Liver (tissue), 9 donors: ENCODE data around the gene NYAP2. TPM values are rescaled to one million over a fixed set of nuclear protein-coding genes. Genes with fewer than 3 reads are reported as not detected.

Source experiments
- DNase-seq: peaks from one replicate; pipeline ENCODE4 v3.0.0-alpha.2; 2017; ENCODE audit warnings: low spot score
- H3K27ac ChIP-seq, 2 donors: one replicate each; pipeline ENCODE4 v1.7.0; 2013; ENCODE audit warnings: inconsistent platforms in 2 of 2, low read length in 2 of 2, control low read depth in 1 of 2, low read depth in 1 of 2, mild to moderate bottlenecking in 1 of 2
- H3K27me3 ChIP-seq, 4 donors: one replicate each; pipeline versions ENCODE4 v1.6.1 to v1.7.0; 2013; ENCODE audit warnings: low read length in 3 of 4, inconsistent platforms in 1 of 4, mild to moderate bottlenecking in 1 of 4, moderate library complexity in 1 of 4; ENCODE audit not compliant: control insufficient read depth in 4 of 4, insufficient read depth in 4 of 4
- H3K36me3 ChIP-seq, 4 donors: one replicate each; pipeline versions ENCODE4 v1.6.1 to v1.7.0; 2013; ENCODE audit warnings: low read length in 3 of 4, mild to moderate bottlenecking in 3 of 4, low read depth in 1 of 4, moderate library complexity in 1 of 4; ENCODE audit not compliant: control insufficient read depth in 4 of 4, insufficient read depth in 3 of 4
- H3K4me1 ChIP-seq, 4 donors: one replicate each; pipeline versions ENCODE4 v1.6.1 to v1.7.0; 2013; ENCODE audit warnings: low read length in 3 of 4, mild to moderate bottlenecking in 3 of 4, moderate library complexity in 1 of 4; ENCODE audit not compliant: control insufficient read depth in 4 of 4, insufficient read depth in 4 of 4
- H3K4me3 ChIP-seq, 3 donors: one replicate each; pipeline versions ENCODE4 v1.6.1 to v1.7.0; 2013; ENCODE audit warnings: low read length in 3 of 3, control low read depth in 1 of 3, low read depth in 1 of 3, mild to moderate bottlenecking in 1 of 3
- H3K9ac ChIP-seq, 2 donors: one replicate each; pipeline ENCODE4 v1.7.0; 2013; ENCODE audit warnings: low read length in 2 of 2, mild to moderate bottlenecking in 2 of 2, moderate library complexity in 2 of 2, control low read depth in 1 of 2, low read depth in 1 of 2
- H3K9me3 ChIP-seq, 4 donors: one replicate each; pipeline versions ENCODE4 v1.6.1 to v1.7.0; 2013; ENCODE audit warnings: low read length in 3 of 4; ENCODE audit not compliant: control insufficient read depth in 4 of 4
- ATF3 ChIP-seq: IDR thresholded peaks from 2 replicates; pipeline ENCODE4 v1.6.1; 2016; ENCODE audit warnings: antibody characterized with exemption
- CTCF ChIP-seq: fragments of 150-350 bp; IDR thresholded peaks from 2 replicates; pipeline ENCODE4 v1.5.1; 2017; ENCODE audit warnings: improper control_type of control experiment, low read depth, low read length; ENCODE audit not compliant: missing input control
- EGR1 ChIP-seq, 2 donors: IDR thresholded peaks; 2 replicates each; pipeline ENCODE4 v1.6.1; 2016 to 2018; ENCODE audit warnings: antibody characterized with exemption in 2 of 2, low read depth in 2 of 2
- FOXA1 ChIP-seq: IDR thresholded peaks from 2 replicates; pipeline ENCODE4 v1.6.1; 2016; ENCODE audit warnings: antibody characterized with exemption
- FOXA2 ChIP-seq: IDR thresholded peaks from 2 replicates; pipeline ENCODE4 v1.6.1; 2016; ENCODE audit warnings: antibody characterized with exemption
- GABPA ChIP-seq, 2 donors: IDR thresholded peaks in 1 of 2; conservative IDR thresholded peaks in 1 of 2; 2 replicates each; pipeline ENCODE4 v1.6.1; 2016; ENCODE audit warnings: antibody characterized with exemption in 2 of 2, mild to moderate bottlenecking in 1 of 2, moderate library complexity in 1 of 2
- HNF4A ChIP-seq, 2 donors: conservative IDR thresholded peaks; 2 replicates each; pipeline ENCODE4 v1.6.1; 2016; ENCODE audit warnings: antibody characterized with exemption in 2 of 2, mild to moderate bottlenecking in 2 of 2
- HNF4G ChIP-seq: IDR thresholded peaks from 2 replicates; pipeline ENCODE4 v1.6.1; 2016; ENCODE audit warnings: antibody characterized with exemption
- JUND ChIP-seq, 2 donors: IDR thresholded peaks; 2 replicates each; pipeline ENCODE4 v1.6.1; 2016; ENCODE audit warnings: antibody characterized with exemption in 2 of 2
- MAX ChIP-seq: IDR thresholded peaks from 2 replicates; pipeline ENCODE4 v1.6.1; 2016; ENCODE audit warnings: antibody characterized with exemption
- NR2F2 ChIP-seq: IDR thresholded peaks from 2 replicates; pipeline ENCODE4 v1.6.1; 2016; ENCODE audit warnings: antibody characterized with exemption
- RAD21 ChIP-seq, 2 donors: IDR thresholded peaks; 2 replicates each; pipeline ENCODE4 v1.6.1; 2016; ENCODE audit warnings: antibody characterized with exemption in 2 of 2, mild to moderate bottlenecking in 2 of 2
- REST ChIP-seq: IDR thresholded peaks from 2 replicates; pipeline ENCODE4 v1.6.1; 2016; ENCODE audit warnings: antibody characterized with exemption, mild to moderate bottlenecking
- RXRA ChIP-seq, 2 donors: IDR thresholded peaks; 2 replicates each; pipeline ENCODE4 v1.6.1; 2017 to 2018; ENCODE audit warnings: antibody characterized with exemption in 2 of 2, mild to moderate bottlenecking in 1 of 2
- SP1 ChIP-seq: IDR thresholded peaks from 2 replicates; pipeline ENCODE4 v1.6.1; 2018; ENCODE audit warnings: antibody characterized with exemption, mild to moderate bottlenecking
- TAF1 ChIP-seq: conservative IDR thresholded peaks from 2 replicates; pipeline ENCODE4 v1.6.1; 2016; ENCODE audit warnings: antibody characterized with exemption, mild to moderate bottlenecking
- YY1 ChIP-seq: IDR thresholded peaks from 2 replicates; pipeline ENCODE4 v1.6.1; 2016; ENCODE audit warnings: antibody characterized with exemption, mild to moderate bottlenecking
- ZBTB33 ChIP-seq: IDR thresholded peaks from 2 replicates; pipeline ENCODE4 v1.6.1; 2016; ENCODE audit warnings: antibody characterized with exemption
- WGBS: extraction: QIAGEN DNeasy Blood & Tissue Kit; methylation state at CpG from one replicate; pipeline ENCODE4 v1.1.7; 2013; 5-methylcytosine and 5-hydroxymethylcytosine counted together
- polyA plus RNA-seq, 2 donors: library from polyadenylated mRNA; stranded (reverse) in 1 of 2; unstranded in 1 of 2; fragments of 200-250 nt in 1 of 2; fragments of >200 nt in 1 of 2; fragmentation: Nextera tagmentation in 1 of 2; extraction: Ambion mirVana in 1 of 2; gene quantifications; one replicate each; pipeline versions ENCODE4 v1.2.1 to v1.2.3, GENCODE V29; 2013 to 2015
- total RNA-seq, 2 donors: library from RNA; depleted of rRNA; stranded (reverse); fragments of >200 nt; gene quantifications; one replicate each; pipeline ENCODE4 v1.2.3, GENCODE V29; 2014
- donor health status: healthy.
- donor health status: healthy.
- donor health status: healthy.
- donor health status: healthy.
- donor health status: healthy.

NYAP2 gene
- total and polyA plus RNA-seq, 4 donors: not detected

GRCh38 chr2:225599856-225600255 is 200.3 kb downstream of the NYAP2 start:
- no peaks in the 10 kb centered on the region for H3K4me1 ChIP-seq
- DNase-seq: no peak
- H3K9ac ChIP-seq: no peak overlapping the region
- WGBS: 76% methylated on average over 1 of the region's 1 CpG
- no peak overlapping the region for H3K27ac ChIP-seq
- no peak for TF ChIP-seq REST
- no peak for TF ChIP-seq HNF4G
- TF ChIP-seq ZBTB33: no peak
- no peak for TF ChIP-seq HNF4A (conservative IDR thresholded peaks at IDR 0.05)
- TF ChIP-seq NR2F2: no peak
- no peak for TF ChIP-seq RAD21 (IDR thresholded peaks at IDR 0.05)
- no peak for TF ChIP-seq SP1
- no peak for TF ChIP-seq JUND (IDR thresholded peaks at IDR 0.05)
- TF ChIP-seq GABPA (IDR thresholded peaks at IDR 0.05 in 1 of 2, conservative IDR thresholded peaks at IDR 0.05 in 1 of 2): no peak
- no peak for TF ChIP-seq CTCF
- no peak for TF ChIP-seq RXRA (IDR thresholded peaks at IDR 0.05)
- no peak for TF ChIP-seq MAX
- TF ChIP-seq YY1: no peak
- no peak for TF ChIP-seq FOXA2
- no peak for TF ChIP-seq ATF3
- TF ChIP-seq EGR1 (IDR thresholded peaks at IDR 0.05; ENCODE audit: low read depth in 2 of 2): no peak
- no peak for TF ChIP-seq TAF1
- no peak for TF ChIP-seq FOXA1
- peaks cover 0 to 7% (median 2%) of the 10 kb centered on the region in 4 donors for H3K9me3 ChIP-seq
- no peaks in the 10 kb centered on the region for H3K36me3 ChIP-seq
- no peak overlapping the region for H3K4me3 ChIP-seq
- no peaks in the 10 kb centered on the region for H3K27me3 ChIP-seq

- Histone ChIP-seq H3K4me3 (no peak overlapping the region), H3K36me3 (no peaks in the 10 kb centered on the region), H3K27ac (no peak overlapping the region), H3K27me3 (no peaks in the 10 kb centered on the region), H3K9me3 (peaks cover 0 to 7% (median 2%) of the 10 kb centered on the region in 4 donors), H3K4me1 (no peaks in the 10 kb centered on the region), H3K9ac (no peak overlapping the region)
- no peak for DNase-seq
- no peak for TF ChIP-seq RAD21 (IDR thresholded peaks at IDR 0.05)
- TF ChIP-seq HNF4G: no peak
Observed at GRCh38 chr2:225600444-225600843, 200.9 kb downstream of the NYAP2 start.
